OCI-LY1 (cell line): ENCODE measurements around the gene PRF1.

Experiments
- CTCF ChIP-seq: fragments of 200-600 bp; sonication (generic), shearing (Covaris generic); IDR thresholded peaks from 2 replicates; pipeline ENCODE4 v1.5.1; 2017; ENCODE audit warnings: mild to moderate bottlenecking, antibody characterized with exemption, low read length, moderate library complexity, mixed read lengths
- EZH2 ChIP-seq: fragments of 200-600 bp; sonication (generic), shearing (Covaris generic); IDR thresholded peaks from 2 replicates; pipeline ENCODE4 v1.8.0; 2017; ENCODE audit warnings: borderline replicate concordance, mixed run types, mild to moderate bottlenecking, antibody characterized with exemption, low read length, moderate library complexity, mixed read lengths

GRCh38 chr10:70567603-70568002, 34.9 kb downstream of the PRF1 start:
- TF ChIP-seq CTCF (no peak), EZH2 (no peak)
